HFFc6 (cell line): ENCODE data around the gene RHBDL1. TPM values are rescaled to one million over a fixed set of nuclear protein-coding genes. Genes with fewer than 3 reads are reported as not detected.

Experiments used
- DNase-seq: peaks from one replicate; pipeline ENCODE4 v3.0.0-alpha.2; 2018
- H3K27ac Mint-ChIP-seq: 2 replicates; pipeline ENCODE4 v1.8.0; 2020; ENCODE audit warnings: mild to moderate bottlenecking, mixed read lengths
- H3K27me3 Mint-ChIP-seq: 2 replicates; pipeline ENCODE4 v1.8.0; 2021; ENCODE audit warnings: mild to moderate bottlenecking, moderate library complexity, mixed read lengths; ENCODE audit not compliant: insufficient read depth
- H3K36me3 Mint-ChIP-seq: 2 replicates; pipeline ENCODE4 v1.8.0; 2021; ENCODE audit warnings: low read depth, mixed read lengths
- H3K4me1 Mint-ChIP-seq: 2 replicates; pipeline ENCODE4 v1.8.0; 2020; ENCODE audit warnings: low read depth, mixed read lengths
- H3K4me3 Mint-ChIP-seq: 2 replicates; pipeline ENCODE4 v1.8.0; 2020; ENCODE audit warnings: mild to moderate bottlenecking, moderate library complexity, mixed read lengths
- H3K9me3 Mint-ChIP-seq: 2 replicates; pipeline ENCODE4 v1.8.0; 2020; ENCODE audit warnings: mild to moderate bottlenecking, mixed read lengths
- total RNA-seq, 6 experiments: library from RNA; stranded (reverse); fragmentation: NEBNext Ultra II Directional; extraction: Animal tissue kit (Norgen Biotek cat#: 25700); gene quantifications; 2 replicates in 1 of 6; 3 replicates in 5 of 6; pipeline ENCODE4 v1.2.3, GENCODE V29; 2021
- TF ChIP-seq, protein P1 (sequence below): fragments of 200-600 bp; sonication (generic); IDR thresholded peaks from 2 replicates; pipeline ENCODE4 v1.5.0; 2021; ENCODE audit warnings: antibody characterized with exemption, mild to moderate bottlenecking

RHBDL1 gene
- total RNA-seq, 6 experiments from 2014 or later: 1.4 to 2.3 (median 1.7) TPM

DNA sequence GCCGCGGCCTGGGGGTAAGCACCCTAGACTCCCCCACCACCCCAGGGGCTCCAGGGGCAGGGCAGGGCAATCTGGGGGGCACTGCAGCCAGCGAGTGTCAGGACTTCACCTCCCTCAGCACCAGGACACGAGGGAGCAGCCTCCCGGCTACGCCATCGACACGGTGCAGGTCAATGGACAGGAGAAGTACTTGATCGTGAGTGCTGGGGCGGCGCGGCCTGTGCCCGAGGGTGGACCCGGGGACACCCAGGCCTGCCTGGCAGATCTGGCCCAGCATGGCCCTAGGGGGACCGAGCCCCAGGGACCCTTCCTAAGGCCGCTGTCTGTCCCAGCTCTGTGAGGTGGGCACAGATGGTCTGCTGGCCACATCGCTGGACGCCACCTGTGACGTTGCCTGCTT is 3.1 kb upstream of the RHBDL1 start:
- Mint-ChIP-seq H3K9me3 (no peaks in the 10 kb centered on the region), H3K27me3 (peaks cover 3% of the 10 kb centered on the region), H3K4me1 (no peaks in the 10 kb centered on the region), H3K27ac (no peak overlapping the region), H3K4me3 (no peak overlapping the region), H3K36me3 (no peaks in the 10 kb centered on the region)
- TF ChIP-seq, protein P1, sequence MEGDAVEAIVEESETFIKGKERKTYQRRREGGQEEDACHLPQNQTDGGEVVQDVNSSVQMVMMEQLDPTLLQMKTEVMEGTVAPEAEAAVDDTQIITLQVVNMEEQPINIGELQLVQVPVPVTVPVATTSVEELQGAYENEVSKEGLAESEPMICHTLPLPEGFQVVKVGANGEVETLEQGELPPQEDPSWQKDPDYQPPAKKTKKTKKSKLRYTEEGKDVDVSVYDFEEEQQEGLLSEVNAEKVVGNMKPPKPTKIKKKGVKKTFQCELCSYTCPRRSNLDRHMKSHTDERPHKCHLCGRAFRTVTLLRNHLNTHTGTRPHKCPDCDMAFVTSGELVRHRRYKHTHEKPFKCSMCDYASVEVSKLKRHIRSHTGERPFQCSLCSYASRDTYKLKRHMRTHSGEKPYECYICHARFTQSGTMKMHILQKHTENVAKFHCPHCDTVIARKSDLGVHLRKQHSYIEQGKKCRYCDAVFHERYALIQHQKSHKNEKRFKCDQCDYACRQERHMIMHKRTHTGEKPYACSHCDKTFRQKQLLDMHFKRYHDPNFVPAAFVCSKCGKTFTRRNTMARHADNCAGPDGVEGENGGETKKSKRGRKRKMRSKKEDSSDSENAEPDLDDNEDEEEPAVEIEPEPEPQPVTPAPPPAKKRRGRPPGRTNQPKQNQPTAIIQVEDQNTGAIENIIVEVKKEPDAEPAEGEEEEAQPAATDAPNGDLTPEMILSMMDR: no peak
- no peak for DNase-seq

DNA sequence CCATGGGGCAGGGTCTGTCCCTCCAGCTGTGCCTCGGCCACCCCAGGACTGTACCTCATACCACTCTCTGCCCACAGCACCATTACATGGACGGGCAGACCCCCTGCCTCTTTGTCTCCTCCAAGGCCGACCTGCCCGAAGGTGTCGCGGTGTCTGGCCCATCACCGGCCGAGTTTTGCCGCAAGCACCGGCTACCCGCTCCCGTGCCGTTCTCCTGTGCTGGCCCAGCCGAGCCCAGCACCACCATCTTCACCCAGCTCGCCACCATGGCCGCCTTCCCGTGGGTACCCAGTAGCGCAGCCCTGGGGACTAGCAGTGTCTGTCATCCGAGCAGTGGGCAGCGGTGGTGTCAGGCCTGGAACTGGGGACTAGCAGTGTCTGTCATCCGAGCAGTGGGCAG is 2.6 kb upstream of the RHBDL1 start:
- Mint-ChIP-seq H3K4me1 (no peaks in the 10 kb centered on the region), H3K4me3 (no peak overlapping the region), H3K27ac (no peak overlapping the region), H3K9me3 (no peaks in the 10 kb centered on the region), H3K27me3 (peaks cover 3% of the 10 kb centered on the region), H3K36me3 (no peaks in the 10 kb centered on the region)
- DNase-seq: no peak
- TF ChIP-seq, protein P1: no peak

DNA sequence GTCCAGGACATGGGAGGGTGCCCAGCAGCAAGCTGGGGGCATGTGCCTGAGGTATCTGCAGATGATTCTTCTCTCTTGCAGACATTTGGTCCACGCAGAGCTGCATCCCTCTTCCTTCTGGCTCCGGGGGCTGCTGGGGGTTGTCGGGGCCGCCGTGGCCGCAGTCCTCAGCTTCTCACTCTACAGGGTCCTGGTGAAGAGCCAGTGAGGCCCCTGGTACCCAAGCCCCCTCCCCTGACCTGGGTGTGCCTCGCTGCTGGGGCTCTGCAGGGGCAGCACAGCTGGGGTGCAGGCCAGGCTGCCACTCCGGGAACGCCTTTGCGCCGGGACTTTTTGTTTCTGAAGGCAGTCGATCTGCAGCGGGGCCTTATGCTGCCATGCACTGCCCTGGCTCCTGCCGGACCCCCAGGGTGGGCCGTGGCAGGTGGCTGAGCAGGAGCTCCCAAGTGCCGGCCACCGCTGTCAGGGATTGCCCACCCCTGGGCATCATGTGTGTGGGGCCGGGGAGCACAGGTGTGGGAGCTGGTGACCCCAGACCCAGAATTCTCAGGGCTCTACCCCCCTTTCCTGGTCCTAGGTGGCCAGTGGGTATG is 2.0 kb upstream of the RHBDL1 start:
- Mint-ChIP-seq H3K27me3 (peaks cover 3% of the 10 kb centered on the region), H3K4me1 (no peaks in the 10 kb centered on the region), H3K9me3 (no peaks in the 10 kb centered on the region), H3K36me3 (no peaks in the 10 kb centered on the region), H3K4me3 (no peak overlapping the region), H3K27ac (no peak overlapping the region)
- no peak for DNase-seq
- TF ChIP-seq, protein P1: no peak

DNA sequence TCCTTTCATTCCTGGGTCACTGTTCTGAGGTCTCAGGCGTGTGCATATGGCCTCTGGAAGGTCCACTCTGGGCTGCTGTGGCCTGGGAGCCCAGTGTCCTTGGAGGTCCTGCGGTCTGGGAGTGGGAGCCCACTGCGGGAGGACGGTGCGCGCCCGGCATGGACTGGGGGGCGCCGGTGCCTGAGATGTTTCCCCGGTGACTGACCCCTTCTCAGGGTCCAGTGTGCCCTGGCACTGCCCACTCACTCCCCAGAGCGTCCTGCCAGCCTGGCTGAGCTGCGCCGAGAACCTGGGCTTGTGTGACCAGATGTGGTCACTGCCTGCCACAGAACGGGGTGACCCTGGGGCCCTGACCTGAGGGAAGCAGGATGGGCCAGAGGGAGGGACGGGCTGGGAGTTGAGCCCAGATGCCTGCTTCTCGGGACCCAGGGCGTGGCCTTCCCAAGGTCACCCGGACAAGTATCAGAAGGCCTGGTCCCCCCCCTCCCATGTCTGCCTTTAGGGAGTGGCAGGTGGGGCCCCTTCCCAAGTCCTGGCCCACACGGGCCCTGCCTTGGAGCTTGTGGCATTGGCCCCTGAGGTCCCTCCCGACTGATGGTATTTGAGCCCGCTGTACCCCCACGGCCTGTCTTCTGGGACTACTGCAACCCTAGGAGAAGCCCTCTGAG is 1.1 kb upstream of the RHBDL1 start:
- Mint-ChIP-seq H3K36me3 (no peaks in the 10 kb centered on the region), H3K27me3 (peaks cover 3% of the 10 kb centered on the region), H3K4me1 (no peaks in the 10 kb centered on the region), H3K27ac (no peak overlapping the region), H3K4me3 (no peak overlapping the region), H3K9me3 (no peaks in the 10 kb centered on the region)
- DNase-seq: no peak
- TF ChIP-seq, protein P1: no peak

DNA sequence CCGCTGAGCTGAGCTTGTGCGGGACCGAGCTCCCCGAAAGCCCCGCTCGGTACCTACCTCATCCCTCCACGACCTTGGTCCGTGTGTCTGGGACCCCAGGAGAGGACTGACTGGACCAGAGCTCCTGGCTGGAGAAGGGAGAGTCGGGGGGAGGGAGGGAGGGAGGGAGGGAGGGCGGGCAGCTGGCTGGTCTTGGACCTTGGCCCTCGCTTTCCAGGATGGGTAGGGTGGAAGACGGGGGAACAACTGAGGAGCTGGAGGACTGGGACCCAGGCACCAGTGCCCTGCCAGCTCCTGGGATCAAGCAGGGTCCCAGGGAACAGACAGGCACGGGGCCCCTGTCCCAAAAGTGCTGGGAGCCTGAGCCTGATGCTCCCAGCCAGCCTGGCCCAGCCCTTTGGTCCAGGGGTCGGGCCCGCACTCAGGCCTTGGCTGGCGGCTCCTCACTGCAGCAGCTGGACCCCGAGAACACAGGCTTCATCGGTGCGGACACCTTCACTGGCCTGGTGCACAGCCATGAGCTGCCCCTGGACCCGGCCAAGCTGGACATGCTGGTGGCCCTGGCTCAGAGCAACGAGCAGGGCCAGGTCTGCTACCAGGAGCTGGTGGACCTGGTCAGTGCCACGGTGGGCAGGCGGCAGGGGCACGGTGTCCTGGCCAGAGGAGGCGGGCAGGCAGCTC is 553 bp downstream of the RHBDL1 start:
- H3K27me3 Mint-ChIP-seq: peaks cover 5% of the 10 kb centered on the region
- H3K9me3 Mint-ChIP-seq: no peaks in the 10 kb centered on the region
- no peaks in the 10 kb centered on the region for H3K36me3 Mint-ChIP-seq
- TF ChIP-seq, protein P1: no peak
- peaks cover 2% of the 10 kb centered on the region for H3K4me1 Mint-ChIP-seq
- no peak for DNase-seq
- no peak overlapping the region for H3K27ac Mint-ChIP-seq
- H3K4me3 Mint-ChIP-seq: no peak overlapping the region
